ENCODE data around the gene IL20RA. TPM values are rescaled to one million over a fixed set of nuclear protein-coding genes. Genes with fewer than 3 reads are reported as not detected.

The IL20RA gene
- total and polyA plus RNA-seq, 2 of the 8 experiments (the other 6 are each of a cell fraction or from before 2014, with no cell fraction given) = 1.3 to 1.7 TPM

GRCh38 chr6:137002505-137002904 lies 42.3 kb downstream of the IL20RA start:
- Histone ChIP-seq H3K4me3 (ENCODE audit: extremely low read depth in 1 of 4, insufficient read depth in 2 of 4, low read depth in 3 of 4, low read length in 4 of 4) (peak overlapping the region in 1 of 4 experiments; percentile 51; a peak in 1 of 8 replicates), H3K36me3 (ENCODE audit: control insufficient read depth in 2 of 4, insufficient read depth in 4 of 4, low read length in 3 of 4) (no peaks in the 10 kb centered on the region), H2BK20ac (ENCODE audit: low read length) (no peak overlapping the region; the same call in 1 of the 2 replicates), H3K23me2 (ENCODE audit: low read depth, low read length) (no peaks in the 10 kb centered on the region; the same call in 1 of the 2 replicates), H4K5ac (ENCODE audit: insufficient read length, low read depth, low read length) (no peak overlapping the region), H2AFZ (ENCODE audit: low read length) (no peak overlapping the region), H3K79me1 (ENCODE audit: low read depth, low read length) (no peaks in the 10 kb centered on the region), H3K27ac (ENCODE audit: low read depth, low read length) (no peak overlapping the region), H3K9me3 (ENCODE audit: insufficient read depth in 2 of 2, low read depth in 1 of 2, low read length in 1 of 2) (no peaks in the 10 kb centered on the region), H3K27me3 (replicated peaks in 1 of 4; ENCODE audit: control insufficient read depth in 3 of 4, extremely low read depth in 1 of 4, insufficient read depth in 3 of 4, low read length in 3 of 4) (no peaks in the 10 kb centered on the region; a peak in 1 of 7 replicates), H3K23ac (ENCODE audit: insufficient read length) (no peak overlapping the region), H3K4me2 (ENCODE audit: insufficient read depth in 1 of 2, low read depth in 2 of 2, low read length in 2 of 2) (peak overlapping the region in 1 of 2 experiments; percentile 62; a peak in 1 of 4 replicates), H2BK12ac (ENCODE audit: low read depth, low read length) (no peak overlapping the region), H3K14ac (ENCODE audit: insufficient read length) (no peak overlapping the region), H3K18ac (ENCODE audit: extremely low read depth, low read length) (no peak overlapping the region), H4K20me1 (replicated peaks in 1 of 2; ENCODE audit: control insufficient read depth in 1 of 2, insufficient read depth in 2 of 2, low read length in 2 of 2) (no peaks in the 10 kb centered on the region), H3K4me1 (replicated peaks in 1 of 4; ENCODE audit: control insufficient read depth in 3 of 4, insufficient read depth in 4 of 4, low read length in 3 of 4) (peaks cover 0 to 12% (median 7%) of the 10 kb centered on the region in 4 experiments; a peak in 4 of 7 replicates), H4K91ac (replicated peaks; ENCODE audit: insufficient read length, low read length) (no peak overlapping the region), H2BK5ac (ENCODE audit: low read depth, low read length) (no peak overlapping the region; the same call in 1 of the 2 replicates), H3K4ac (replicated peaks; ENCODE audit: insufficient read length, low read depth, low read length) (no peak overlapping the region), H3K9ac (replicated peaks in 1 of 4; ENCODE audit: extremely low read depth in 1 of 4, low read depth in 3 of 4, low read length in 3 of 4) (no peak overlapping the region), H2BK15ac (ENCODE audit: low read length) (no peak overlapping the region), H2AK5ac (ENCODE audit: low read depth, low read length) (no peak overlapping the region), H4K8ac (ENCODE audit: extremely low read depth, insufficient read depth, low read length) (no peak overlapping the region), H3K79me2 (ENCODE audit: control insufficient read depth in 1 of 2, insufficient read depth in 2 of 2, low read length in 2 of 2) (no peaks in the 10 kb centered on the region), H2BK120ac (replicated peaks; ENCODE audit: low read depth, low read length) (no peak overlapping the region), H3K56ac (replicated peaks; ENCODE audit: insufficient read length, low read depth, low read length) (no peak overlapping the region)
- 70% methylated on average over 3 of the region's 3 CpGs; no CpG with 5 or more reads in 1 of the 2 experiments for WGBS, 2 experiments (ENCODE audit: extremely low coverage in 1 of 2, insufficient coverage in 1 of 2, insufficient read length in 1 of 2, insufficient replicate concordance in 2 of 2, low coverage in 1 of 2, low lambda C conversion rate in 2 of 2, missing lambda C conversion rate in 1 of 2)
- TF ChIP-seq, protein P1, sequence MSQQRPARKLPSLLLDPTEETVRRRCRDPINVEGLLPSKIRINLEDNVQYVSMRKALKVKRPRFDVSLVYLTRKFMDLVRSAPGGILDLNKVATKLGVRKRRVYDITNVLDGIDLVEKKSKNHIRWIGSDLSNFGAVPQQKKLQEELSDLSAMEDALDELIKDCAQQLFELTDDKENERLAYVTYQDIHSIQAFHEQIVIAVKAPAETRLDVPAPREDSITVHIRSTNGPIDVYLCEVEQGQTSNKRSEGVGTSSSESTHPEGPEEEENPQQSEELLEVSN (IDR thresholded peaks at IDR 0.05) = peak; percentile 11; the same call in 1 of the 2 replicates
- TF ChIP-seq, protein P2, sequence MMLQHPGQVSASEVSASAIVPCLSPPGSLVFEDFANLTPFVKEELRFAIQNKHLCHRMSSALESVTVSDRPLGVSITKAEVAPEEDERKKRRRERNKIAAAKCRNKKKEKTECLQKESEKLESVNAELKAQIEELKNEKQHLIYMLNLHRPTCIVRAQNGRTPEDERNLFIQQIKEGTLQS (IDR thresholded peaks at IDR 0.05; ENCODE audit: insufficient read depth, low read depth, low read length) = no peak
- FAIRE-seq (no peak), DNase-seq (ENCODE audit: low read depth in 1 of 2, low spot score in 2 of 2) (no peak)
- CTCF ChIA-PET (ENCODE audit: partially characterized antibody) = interaction anchor here (0.7 to 5.7 kb wide), 3 partner anchors 11 to 32 kb away, joined by 3 to 32 read pairs (median 4); no protein-coding TSS in a partner anchor
- POLR2A ChIA-PET (ENCODE audit: partially characterized antibody) = no interaction called here
